Suprapubic skin (tissue), 4 donors: Measurements from ENCODE around the gene PET100. TPM values are rescaled to one million over a fixed set of nuclear protein-coding genes. Genes with fewer than 3 reads are reported as not detected.

Experiments
- DNase-seq, 2 donors: peaks; one replicate each; pipeline ENCODE4 v3.0.0-alpha.2; 2019; ENCODE audit warnings: low spot score in 2 of 2
- H3K27ac ChIP-seq: fragments of 200-600 bp; sonication (generic); one replicate; pipeline ENCODE4 v1.5.1; 2019
- H3K27me3 ChIP-seq: fragments of 200-600 bp; sonication (generic); one replicate; pipeline ENCODE4 v1.5.1; 2019
- H3K36me3 ChIP-seq: fragments of 200-600 bp; sonication (generic); one replicate; pipeline ENCODE4 v1.5.1; 2019
- H3K4me1 ChIP-seq: fragments of 200-600 bp; sonication (generic); one replicate; pipeline ENCODE4 v1.5.1; 2019
- H3K4me3 ChIP-seq: fragments of 200-600 bp; sonication (generic); one replicate; pipeline ENCODE4 v1.5.1; 2019; ENCODE audit warnings: mild to moderate bottlenecking
- H3K9me3 ChIP-seq: fragments of 200-600 bp; sonication (generic); one replicate; pipeline ENCODE4 v1.5.1; 2019
- CTCF ChIP-seq, 2 donors: fragments of 200-600 bp in 1 of 2; fragments of 450-650 bp in 1 of 2; sonication (generic) in 1 of 2; IDR thresholded peaks; one replicate each; pipeline ENCODE4 v1.5.1; 2016 to 2019; ENCODE audit warnings: antibody characterized with exemption in 2 of 2, mild to moderate bottlenecking in 1 of 2, moderate library complexity in 1 of 2
- EP300 ChIP-seq: sonication (generic); formaldehyde crosslinking; IDR thresholded peaks from one replicate; pipeline ENCODE4 v1.6.1; 2017; ENCODE audit warnings: antibody characterized with exemption
- POLR2A ChIP-seq, 2 donors: fragments of 450-650 bp; IDR thresholded peaks; one replicate each; pipeline ENCODE4 v1.6.1; 2017; ENCODE audit warnings: antibody characterized with exemption in 2 of 2, mild to moderate bottlenecking in 2 of 2, moderate library complexity in 2 of 2
- POLR2AphosphoS5 ChIP-seq, 3 donors: sonication (generic); formaldehyde crosslinking; IDR thresholded peaks; one replicate each; pipeline ENCODE4 v1.6.1; 2017; ENCODE audit warnings: antibody characterized with exemption in 3 of 3
- WGBS: methylation state at CpG from one replicate; pipeline ENCODE4 v1.1.5; 2018; 5-methylcytosine and 5-hydroxymethylcytosine counted together
- total RNA-seq, 4 donors: library from RNA; depleted of rRNA; stranded (reverse); fragments of >200 nt; gene quantifications; one replicate each; pipeline ENCODE4 v1.1.0, GENCODE V29; 2016

Gene PET100
- total RNA-seq, 4 donors from 2014 or later = 11.4 to 17.4 (median 12.6) TPM

GRCh38 chr19:7624810-7625209, 4.8 kb upstream of the PET100 start:
- Histone ChIP-seq H3K4me1 (peaks cover 28% of the 10 kb centered on the region), H3K27me3 (no peaks in the 10 kb centered on the region), H3K4me3 (no peak overlapping the region), H3K36me3 (peaks cover 67% of the 10 kb centered on the region), H3K27ac (no peak overlapping the region), H3K9me3 (no peaks in the 10 kb centered on the region)
- TF ChIP-seq CTCF (IDR thresholded peaks at IDR 0.05) (no peak), POLR2A (IDR thresholded peaks at IDR 0.05) (no peak), EP300 (no peak), POLR2AphosphoS5 (IDR thresholded peaks at IDR 0.05) (no peak)
- DNase-seq = no peak
- 88% methylated on average over 17 of the region's 17 CpGs for WGBS

GRCh38 chr19:7625763-7626372, 3.7 kb upstream of the PET100 start:
- DNase-seq = no peak
- no peaks in the 10 kb centered on the region for H3K27me3 ChIP-seq
- 92% methylated on average over 13 of the region's 34 CpGs for WGBS
- peaks cover 27% of the 10 kb centered on the region for H3K4me1 ChIP-seq
- no peaks in the 10 kb centered on the region for H3K9me3 ChIP-seq
- no peak overlapping the region for H3K27ac ChIP-seq
- H3K36me3 ChIP-seq = peaks cover 56% of the 10 kb centered on the region
- TF ChIP-seq POLR2AphosphoS5 (IDR thresholded peaks at IDR 0.05) (no peak), CTCF (IDR thresholded peaks at IDR 0.05) (no peak), EP300 (no peak), POLR2A (IDR thresholded peaks at IDR 0.05) (no peak)
- H3K4me3 ChIP-seq = no peak overlapping the region

- Histone ChIP-seq H3K4me3 (no peak overlapping the region), H3K36me3 (peaks cover 46% of the 10 kb centered on the region)
These were observed 2.4 kb upstream of the PET100 start for GRCh38 chr19:7627166-7627565.

GRCh38 chr19:7628589-7629311, 843 bp upstream of the PET100 start:
- H3K27ac ChIP-seq = peak overlapping the region; percentile 82
- TF ChIP-seq POLR2A (IDR thresholded peaks at IDR 0.05) = no peak
- no peak for TF ChIP-seq EP300
- no peak for TF ChIP-seq POLR2AphosphoS5 (IDR thresholded peaks at IDR 0.05)
- no peak for TF ChIP-seq CTCF (IDR thresholded peaks at IDR 0.05)
- peak overlapping the region; percentile 87 for H3K4me3 ChIP-seq
- no peak for DNase-seq
- H3K9me3 ChIP-seq = no peaks in the 10 kb centered on the region
- peaks cover 38% of the 10 kb centered on the region for H3K36me3 ChIP-seq
- WGBS = 6% methylated on average over 13 of the region's 15 CpGs
- H3K27me3 ChIP-seq = no peaks in the 10 kb centered on the region
- peaks cover 34% of the 10 kb centered on the region for H3K4me1 ChIP-seq

More at GRCh38 chr19:7627166-7627565, 2.4 kb upstream of the PET100 start:
- no peaks in the 10 kb centered on the region for H3K9me3 ChIP-seq
- no peak for TF ChIP-seq CTCF (IDR thresholded peaks at IDR 0.05)
- no peaks in the 10 kb centered on the region for H3K27me3 ChIP-seq
- WGBS = 90% methylated on average over 22 of the region's 24 CpGs
- no peak for DNase-seq
- H3K4me1 ChIP-seq = peaks cover 34% of the 10 kb centered on the region
- H3K27ac ChIP-seq = no peak overlapping the region

- no peak overlapping the region for H3K4me3 ChIP-seq
- no peak overlapping the region for H3K27ac ChIP-seq
- TF ChIP-seq POLR2A (IDR thresholded peaks at IDR 0.05) (no peak), EP300 (no peak), CTCF (IDR thresholded peaks at IDR 0.05) (no peak), POLR2AphosphoS5 (IDR thresholded peaks at IDR 0.05) (no peak)
- peaks cover 15% of the 10 kb centered on the region for H3K36me3 ChIP-seq
- H3K9me3 ChIP-seq = no peaks in the 10 kb centered on the region
- 88% methylated on average over 12 of the region's 12 CpGs for WGBS
- no peak for DNase-seq
- peaks cover 5% of the 10 kb centered on the region for H3K27me3 ChIP-seq
- peaks cover 42% of the 10 kb centered on the region for H3K4me1 ChIP-seq
These were observed 2.0 kb downstream of the PET100 start for GRCh38 chr19:7631577-7631976.
